Large intestine (tissue), 3 donors: ENCODE measurements around the gene SEMA5B. TPM values are rescaled to one million over a fixed set of nuclear protein-coding genes. Genes with fewer than 3 reads are reported as not detected.

Source experiments
- DNase-seq, 2 donors: peaks; one replicate each; pipeline versions ENCODE4 v3.0.0 to v3.0.0-alpha.2; 2013
- H3K27ac ChIP-seq: one replicate; pipeline ENCODE4 v1.5.1; 2013; ENCODE audit warnings: low read length
- H3K27me3 ChIP-seq: 2 replicates; pipeline ENCODE4 v1.6.1; 2013; ENCODE audit warnings: low read length; ENCODE audit not compliant: control insufficient read depth, insufficient read depth
- H3K36me3 ChIP-seq: 2 replicates; pipeline ENCODE4 v1.6.1; 2013; ENCODE audit warnings: low read length; ENCODE audit not compliant: control insufficient read depth, insufficient read depth
- H3K4me1 ChIP-seq: one replicate; pipeline ENCODE4 v1.6.1; 2013; ENCODE audit warnings: low read length; ENCODE audit not compliant: control insufficient read depth, insufficient read depth
- H3K4me3 ChIP-seq: one replicate; pipeline ENCODE4 v1.5.1; 2013; ENCODE audit warnings: low read length
- H3K9me3 ChIP-seq: one replicate; pipeline ENCODE4 v1.6.1; 2013; ENCODE audit warnings: mild to moderate bottlenecking, low read depth, low read length, moderate library complexity; ENCODE audit not compliant: control insufficient read depth
- WGBS: methylation state at CpG from one replicate; pipeline ENCODE4 v1.1.5; 2013; ENCODE audit warnings: low lambda C conversion rate; ENCODE audit not compliant: insufficient coverage; 5-methylcytosine and 5-hydroxymethylcytosine counted together
- polyA plus RNA-seq: library from polyadenylated mRNA; unstranded; fragments of 120-200 nt; gene quantifications from one replicate; pipeline ENCODE4 v1.2.1, GENCODE V29; 2013

The SEMA5B gene
- polyA plus RNA-seq, 1 donor: 5.4 TPM

DNA sequence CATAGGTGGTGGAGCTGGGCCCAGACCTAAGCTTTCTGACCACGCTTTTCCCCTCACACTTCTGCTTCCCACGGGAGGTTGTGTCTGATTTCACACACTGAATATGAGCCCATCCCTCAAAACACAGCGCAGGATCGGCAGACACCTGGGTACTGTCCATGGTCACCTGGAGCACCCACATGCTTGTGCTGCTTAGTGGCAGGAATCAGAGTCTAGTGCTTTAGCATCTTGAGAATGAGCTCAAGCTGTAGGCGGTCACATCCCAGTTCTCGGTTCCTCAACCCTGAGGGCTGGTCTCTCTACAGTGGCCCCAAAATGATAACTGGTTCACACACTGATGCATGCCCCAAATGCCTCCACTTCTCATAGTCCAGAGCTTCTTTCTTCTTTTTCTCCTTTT, 111.0 kb downstream of the SEMA5B start:
- DNase-seq: no peak
- no CpG with 5 or more reads among the region's 6 CpGs for WGBS
- H3K27me3 ChIP-seq: peaks cover 29% of the 10 kb centered on the region

GRCh38 chr3:122916084-122916483, 111.5 kb downstream of the SEMA5B start:
- DNase-seq: no peak
- WGBS: no CpG with 5 or more reads among the region's 4 CpGs
- no peak overlapping the region for H3K27ac ChIP-seq
- H3K27me3 ChIP-seq: peaks cover 24% of the 10 kb centered on the region
- no peak overlapping the region for H3K4me3 ChIP-seq
- H3K4me1 ChIP-seq: peaks cover 19% of the 10 kb centered on the region
- no peaks in the 10 kb centered on the region for H3K36me3 ChIP-seq
- H3K9me3 ChIP-seq: peaks cover 7% of the 10 kb centered on the region

More for the DNA sequence above, 111.0 kb downstream of the SEMA5B start:
- peaks cover 19% of the 10 kb centered on the region for H3K4me1 ChIP-seq
- peaks cover 7% of the 10 kb centered on the region for H3K9me3 ChIP-seq
- no peaks in the 10 kb centered on the region for H3K36me3 ChIP-seq
- no peak overlapping the region for H3K4me3 ChIP-seq
- H3K27ac ChIP-seq: no peak overlapping the region

- H3K4me3 ChIP-seq: no peak overlapping the region
- peaks cover 19% of the 10 kb centered on the region for H3K4me1 ChIP-seq
- no peak overlapping the region for H3K27ac ChIP-seq
- no peaks in the 10 kb centered on the region for H3K36me3 ChIP-seq
- DNase-seq: no peak
- no CpG with 5 or more reads among the region's 17 CpGs for WGBS
- H3K27me3 ChIP-seq: peaks cover 19% of the 10 kb centered on the region
- H3K9me3 ChIP-seq: peaks cover 7% of the 10 kb centered on the region
Observed at GRCh38 chr3:122915300-122916055, 112.1 kb downstream of the SEMA5B start.

DNA sequence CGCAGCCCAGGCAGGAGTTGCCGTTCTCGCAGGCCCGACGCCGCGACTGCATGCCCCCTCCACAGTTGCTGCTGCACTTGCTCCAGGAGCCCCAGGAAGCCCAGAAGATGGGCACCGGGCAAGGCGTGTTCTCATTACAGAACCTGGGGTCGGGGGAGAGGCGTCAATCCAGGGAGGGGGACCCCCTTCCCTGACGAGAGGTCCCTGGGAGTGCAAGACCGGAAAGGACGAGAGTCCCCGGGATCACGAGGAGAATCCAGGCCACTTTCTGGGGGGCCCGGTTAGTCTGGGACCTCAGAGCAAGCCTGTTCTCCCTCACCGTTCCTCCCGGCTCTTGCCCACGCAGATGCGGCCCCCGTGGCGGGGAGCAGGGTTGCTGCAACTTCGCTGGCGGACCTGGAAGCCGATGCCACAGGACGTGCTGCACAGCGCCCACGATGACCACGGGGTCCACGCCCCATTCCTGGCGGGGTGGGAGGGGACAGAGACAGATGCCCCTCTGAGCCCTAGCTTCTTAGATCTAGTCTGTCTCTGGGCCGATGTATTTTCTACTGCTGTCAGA, 113.9 kb downstream of the SEMA5B start:
- peaks cover 7% of the 10 kb centered on the region for H3K9me3 ChIP-seq
- H3K27ac ChIP-seq: no peak overlapping the region
- H3K36me3 ChIP-seq: no peaks in the 10 kb centered on the region
- peak overlapping the region; percentile 28 for H3K4me3 ChIP-seq
- H3K27me3 ChIP-seq: peaks cover 19% of the 10 kb centered on the region
- H3K4me1 ChIP-seq: peaks cover 19% of the 10 kb centered on the region
- DNase-seq: no peak
- WGBS: 80% methylated on average over 3 of the region's 33 CpGs

- Histone ChIP-seq H3K27me3 (peaks cover 19% of the 10 kb centered on the region), H3K36me3 (no peaks in the 10 kb centered on the region), H3K27ac (no peak overlapping the region), H3K4me3 (peak overlapping the region; percentile 28), H3K9me3 (peaks cover 7% of the 10 kb centered on the region), H3K4me1 (peaks cover 19% of the 10 kb centered on the region)
- no peak for DNase-seq
- no CpG with 5 or more reads among the region's 76 CpGs for WGBS
Observed at GRCh38 chr3:122912772-122913538, 114.6 kb downstream of the SEMA5B start.

- no CpG with 5 or more reads among the region's 16 CpGs for WGBS
- no peaks in the 10 kb centered on the region for H3K36me3 ChIP-seq
- peaks cover 19% of the 10 kb centered on the region for H3K27me3 ChIP-seq
- DNase-seq: no peak
- no peak overlapping the region for H3K27ac ChIP-seq
- H3K4me1 ChIP-seq: peaks cover 12% of the 10 kb centered on the region
- H3K4me3 ChIP-seq: no peak overlapping the region
- H3K9me3 ChIP-seq: peaks cover 7% of the 10 kb centered on the region
Observed at GRCh38 chr3:122911901-122912300, 115.7 kb downstream of the SEMA5B start.

DNA sequence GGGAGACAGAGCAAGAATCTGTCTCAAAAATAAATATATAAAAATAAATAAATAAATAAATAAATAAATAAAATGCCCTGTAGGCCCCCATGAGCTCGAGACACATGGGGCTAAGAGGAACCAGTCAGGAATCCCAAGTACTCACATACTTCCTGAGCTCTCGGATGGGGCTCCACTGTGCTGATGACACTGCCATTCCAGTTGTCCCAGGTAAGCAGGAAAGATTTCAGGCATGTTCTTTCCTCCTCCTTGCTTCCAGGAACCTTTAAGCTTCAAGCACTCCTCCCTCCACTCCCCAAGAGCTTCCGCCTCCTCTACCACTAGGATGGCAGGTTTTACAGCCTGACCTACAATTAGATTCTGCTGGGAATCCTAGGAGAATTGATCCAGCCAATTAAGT, 119.3 kb downstream of the SEMA5B start:
- H3K9me3 ChIP-seq: peaks cover 4% of the 10 kb centered on the region
- H3K27ac ChIP-seq: no peak overlapping the region
- no peak for DNase-seq
- H3K36me3 ChIP-seq: no peaks in the 10 kb centered on the region
- H3K27me3 ChIP-seq: peaks cover 13% of the 10 kb centered on the region
- no CpG with 5 or more reads among the region's 3 CpGs for WGBS
- H3K4me1 ChIP-seq: peaks cover 3% of the 10 kb centered on the region
- no peak overlapping the region for H3K4me3 ChIP-seq

GRCh38 chr3:122907471-122907870, 120.1 kb downstream of the SEMA5B start:
- WGBS: no CpG with 5 or more reads among the region's 4 CpGs
- Histone ChIP-seq H3K4me1 (peaks cover under 1% of the 10 kb centered on the region), H3K27ac (no peak overlapping the region), H3K4me3 (no peak overlapping the region), H3K36me3 (no peaks in the 10 kb centered on the region), H3K27me3 (peaks cover 6% of the 10 kb centered on the region), H3K9me3 (no peaks in the 10 kb centered on the region)
- DNase-seq: no peak

DNA sequence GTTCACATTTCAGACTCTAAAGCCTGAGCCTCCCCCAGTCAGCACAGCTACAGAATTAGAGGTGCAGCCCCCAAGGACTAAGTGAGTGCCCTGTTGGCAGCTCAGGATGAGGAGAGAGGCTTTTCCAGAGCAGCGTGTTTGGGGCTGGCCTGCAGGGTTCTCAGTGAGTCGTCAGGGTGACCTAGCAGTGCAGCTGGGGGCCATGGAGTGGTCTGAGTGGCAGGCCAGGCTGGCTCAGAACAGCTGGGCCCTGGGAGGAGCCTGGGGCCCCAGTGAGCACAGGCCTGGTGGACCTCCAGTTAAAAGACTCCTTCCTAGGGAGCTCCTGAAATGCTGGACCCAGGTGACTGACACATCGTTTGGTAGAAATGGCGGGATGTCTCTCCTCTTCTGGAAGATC, 124.4 kb downstream of the SEMA5B start:
- H3K4me3 ChIP-seq: no peak overlapping the region
- no peak for DNase-seq
- WGBS: no CpG with 5 or more reads among the region's 4 CpGs
- no peaks in the 10 kb centered on the region for H3K36me3 ChIP-seq
- no peaks in the 10 kb centered on the region for H3K9me3 ChIP-seq
- no peak overlapping the region for H3K27ac ChIP-seq
- no peaks in the 10 kb centered on the region for H3K4me1 ChIP-seq
- H3K27me3 ChIP-seq: no peaks in the 10 kb centered on the region

DNA sequence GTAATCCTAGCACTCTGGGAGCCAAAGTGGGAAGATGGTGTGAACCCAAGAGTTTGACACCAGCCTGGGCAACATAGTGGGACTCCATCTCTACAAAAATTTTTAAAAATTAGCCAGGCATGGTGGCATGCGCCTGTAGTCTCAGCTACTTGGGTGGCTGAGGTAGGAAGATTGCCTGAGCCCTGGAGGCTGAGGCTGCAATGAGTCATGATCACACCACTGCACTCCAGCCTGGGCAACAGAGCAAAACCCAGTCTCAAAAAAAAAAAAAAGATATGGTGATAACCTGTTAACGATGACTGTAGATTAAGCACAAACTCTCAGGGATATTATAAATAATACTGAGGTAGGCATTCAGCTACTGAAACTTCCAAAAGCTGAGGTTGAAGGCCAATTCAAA, 125.2 kb downstream of the SEMA5B start:
- H3K9me3 ChIP-seq: no peaks in the 10 kb centered on the region
- H3K4me1 ChIP-seq: no peaks in the 10 kb centered on the region
- no CpG with 5 or more reads among the region's 2 CpGs for WGBS

More for the DNA sequence above, 125.2 kb downstream of the SEMA5B start:
- Histone ChIP-seq H3K27ac (no peak overlapping the region), H3K27me3 (no peaks in the 10 kb centered on the region), H3K36me3 (no peaks in the 10 kb centered on the region), H3K4me3 (no peak overlapping the region)
- no peak for DNase-seq
